Activated naive CD8-positive, alpha-beta T cell treated with anti-CD3 and anti-CD28 coated beads for 36 hours (primary cell): ENCODE results near the gene FOSB. TPM values are rescaled to one million over a fixed set of nuclear protein-coding genes. Genes with fewer than 3 reads are reported as not detected.

ENCODE experiments used
- DNase-seq: peaks from one replicate; pipeline ENCODE4 v3.0.0; 2021
- H3K27ac Mint-ChIP-seq: one replicate; pipeline ENCODE4 v1.8.0; 2022; ENCODE audit warnings: mild to moderate bottlenecking, moderate library complexity, mixed read lengths
- H3K27me3 Mint-ChIP-seq: one replicate; pipeline ENCODE4 v1.8.0; 2022; ENCODE audit warnings: mild to moderate bottlenecking, mixed read lengths
- H3K36me3 Mint-ChIP-seq: one replicate; pipeline ENCODE4 v1.8.0; 2021; ENCODE audit warnings: mild to moderate bottlenecking, mixed read lengths
- H3K4me1 Mint-ChIP-seq: one replicate; pipeline ENCODE4 v1.8.0; 2021; ENCODE audit warnings: mixed read lengths
- H3K4me3 Mint-ChIP-seq: one replicate; pipeline ENCODE4 v1.8.0; 2022; ENCODE audit warnings: mild to moderate bottlenecking, moderate library complexity, mixed read lengths
- H3K9me3 Mint-ChIP-seq: one replicate; pipeline ENCODE4 v1.8.0; 2022; ENCODE audit warnings: mixed read lengths
- total RNA-seq, 2 experiments: library from RNA; stranded (reverse); gene quantifications; one replicate each; pipeline ENCODE4 v1.2.3, GENCODE V29; 2021

Gene FOSB
- total RNA-seq, 2 experiments from 2014 or later = 9.7 to 10.5 TPM

GRCh38 chr19:45450012-45450333 is 17.8 kb upstream of the FOSB start:
- Mint-ChIP-seq H3K4me3 (peak overlapping the region; percentile 87), H3K27me3 (no peaks in the 10 kb centered on the region), H3K9me3 (no peaks in the 10 kb centered on the region), H3K36me3 (peaks cover 9% of the 10 kb centered on the region), H3K4me1 (peaks cover 30% of the 10 kb centered on the region), H3K27ac (peak overlapping the region; percentile 92)
- no peak for DNase-seq

DNA sequence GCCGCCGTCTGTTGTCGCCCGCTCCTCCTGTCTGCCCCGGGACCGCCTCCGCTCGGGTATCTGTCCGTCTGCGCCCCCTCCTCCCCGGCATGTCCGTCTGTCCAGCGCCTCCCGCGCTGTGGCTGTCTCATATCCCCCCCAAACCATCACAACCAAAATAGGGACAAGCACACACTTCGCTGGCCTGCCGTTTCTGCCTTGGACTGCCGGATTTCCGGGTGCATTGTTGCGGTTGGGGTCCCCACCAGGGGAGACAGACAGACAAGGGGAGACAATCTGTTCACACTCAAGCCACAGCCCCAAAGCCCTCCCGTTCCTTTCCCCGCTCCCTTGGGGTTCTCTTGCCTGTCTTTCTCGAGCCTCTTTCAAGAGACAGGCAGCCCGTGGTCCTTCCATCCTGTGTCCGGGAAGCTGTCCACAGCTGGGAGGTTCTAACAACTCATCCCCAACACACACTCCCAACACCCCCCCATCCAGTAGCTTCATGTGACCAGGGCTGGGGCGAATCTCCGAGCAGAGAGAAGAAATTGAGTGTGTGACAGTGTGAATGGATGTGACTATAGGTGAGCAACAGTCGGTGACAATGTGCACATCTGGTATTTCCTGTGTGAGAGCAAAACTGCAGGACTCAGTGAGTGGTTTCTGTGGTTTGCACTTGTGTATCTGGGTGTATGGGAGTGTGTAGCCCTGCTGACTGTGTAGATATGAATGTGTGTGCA is 16.5 kb upstream of the FOSB start:
- Mint-ChIP-seq H3K36me3 (peaks cover 7% of the 10 kb centered on the region), H3K9me3 (no peaks in the 10 kb centered on the region), H3K27me3 (no peaks in the 10 kb centered on the region), H3K4me1 (peaks cover 37% of the 10 kb centered on the region), H3K27ac (peak overlapping the region; percentile 86), H3K4me3 (peak overlapping the region; percentile 84)
- DNase-seq = peak; percentile 39

- peak overlapping the region; percentile 84 for H3K4me3 Mint-ChIP-seq
- no peak for DNase-seq
- H3K4me1 Mint-ChIP-seq = peaks cover 40% of the 10 kb centered on the region
Measured at GRCh38 chr19:45451850-45452387, 15.9 kb upstream of the FOSB start.

GRCh38 chr19:45455707-45456499 is 11.9 kb upstream of the FOSB start:
- peak overlapping the region; percentile 42 for H3K4me3 Mint-ChIP-seq
- peak overlapping the region; percentile 82 for H3K27ac Mint-ChIP-seq
- H3K4me1 Mint-ChIP-seq = peaks cover 25% of the 10 kb centered on the region
- peaks cover 4% of the 10 kb centered on the region for H3K27me3 Mint-ChIP-seq
- H3K36me3 Mint-ChIP-seq = no peaks in the 10 kb centered on the region
- H3K9me3 Mint-ChIP-seq = no peaks in the 10 kb centered on the region
- DNase-seq = peak; percentile 80

More at GRCh38 chr19:45451850-45452387, 15.9 kb upstream of the FOSB start:
- no peaks in the 10 kb centered on the region for H3K27me3 Mint-ChIP-seq
- no peaks in the 10 kb centered on the region for H3K9me3 Mint-ChIP-seq
- peak overlapping the region; percentile 86 for H3K27ac Mint-ChIP-seq
- H3K36me3 Mint-ChIP-seq = peaks cover 7% of the 10 kb centered on the region

DNA sequence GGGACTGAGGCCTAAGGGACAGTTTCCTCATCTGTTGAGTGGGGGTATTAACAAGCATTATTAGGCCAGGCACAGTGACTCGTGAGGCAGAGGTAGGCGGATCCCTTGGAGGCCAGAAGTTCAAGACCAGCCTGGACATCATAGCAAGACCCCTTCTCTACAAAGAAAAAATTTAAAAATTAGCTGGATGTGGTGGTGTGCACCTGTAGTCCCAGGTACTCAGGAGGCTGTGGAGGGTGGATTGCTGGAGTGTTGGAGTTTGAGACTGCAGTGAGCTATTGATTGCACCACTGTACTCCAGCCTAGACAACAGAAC is 11.3 kb upstream of the FOSB start:
- H3K9me3 Mint-ChIP-seq = no peaks in the 10 kb centered on the region
- H3K36me3 Mint-ChIP-seq = no peaks in the 10 kb centered on the region
- no peak for DNase-seq
- peaks cover 20% of the 10 kb centered on the region for H3K4me1 Mint-ChIP-seq
- no peak overlapping the region for H3K4me3 Mint-ChIP-seq
- peaks cover 4% of the 10 kb centered on the region for H3K27me3 Mint-ChIP-seq
- no peak overlapping the region for H3K27ac Mint-ChIP-seq

DNA sequence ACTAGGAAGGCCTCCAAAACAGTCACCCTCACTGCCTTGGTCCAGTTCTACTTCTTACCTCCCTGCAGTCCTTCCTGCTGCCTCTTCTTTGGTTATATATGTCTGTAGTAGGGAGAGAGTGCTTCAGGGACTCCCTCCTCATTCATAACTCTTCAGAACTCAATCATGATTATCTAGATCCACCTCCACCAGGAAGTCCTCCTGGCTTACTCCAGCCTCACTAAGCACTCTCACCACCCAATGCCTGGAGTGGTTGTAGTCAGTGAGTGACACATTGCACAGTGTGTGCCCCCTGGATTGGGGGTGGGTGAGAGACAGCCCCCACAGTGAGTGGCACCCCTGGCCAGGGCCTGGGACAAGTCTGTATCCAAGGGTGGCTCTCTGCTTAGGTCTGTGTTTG is 10.0 kb upstream of the FOSB start:
- H3K27ac Mint-ChIP-seq = no peak overlapping the region
- H3K36me3 Mint-ChIP-seq = no peaks in the 10 kb centered on the region
- H3K4me1 Mint-ChIP-seq = peaks cover 16% of the 10 kb centered on the region
- no peak for DNase-seq
- no peak overlapping the region for H3K4me3 Mint-ChIP-seq
- H3K9me3 Mint-ChIP-seq = no peaks in the 10 kb centered on the region
- H3K27me3 Mint-ChIP-seq = peaks cover 4% of the 10 kb centered on the region

DNA sequence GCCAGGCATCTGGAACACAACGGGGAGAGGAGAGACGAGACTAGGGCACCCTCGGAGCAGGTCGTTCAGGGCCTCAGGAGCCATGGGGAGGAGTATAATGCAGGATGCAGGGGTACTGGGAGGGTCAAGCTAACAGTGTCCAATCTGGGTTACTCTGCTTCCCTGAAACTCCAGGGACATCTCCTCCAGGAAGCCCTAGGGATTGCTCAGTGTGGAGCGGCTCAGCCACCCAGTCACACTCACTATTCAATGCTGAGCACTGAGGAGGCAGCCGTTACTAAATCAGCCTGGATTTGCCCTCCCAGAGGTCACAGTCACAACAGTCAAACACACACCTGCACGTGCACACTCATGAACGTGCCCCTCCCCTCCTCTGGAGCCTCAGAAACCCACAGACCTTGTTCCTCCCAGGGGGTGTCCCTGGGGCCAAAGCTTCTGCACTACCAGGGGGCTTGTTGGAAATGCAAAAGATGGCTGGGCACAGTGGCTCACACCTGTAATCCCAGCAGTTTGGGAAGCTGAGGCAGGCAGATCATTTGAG is 6.9 kb upstream of the FOSB start:
- no peaks in the 10 kb centered on the region for H3K9me3 Mint-ChIP-seq
- H3K27me3 Mint-ChIP-seq = peaks cover 9% of the 10 kb centered on the region
- H3K27ac Mint-ChIP-seq = no peak overlapping the region
- H3K36me3 Mint-ChIP-seq = no peaks in the 10 kb centered on the region
- no peak for DNase-seq
- no peak overlapping the region for H3K4me3 Mint-ChIP-seq
- peaks cover 7% of the 10 kb centered on the region for H3K4me1 Mint-ChIP-seq

- Mint-ChIP-seq H3K27me3 (peaks cover 9% of the 10 kb centered on the region), H3K4me3 (no peak overlapping the region), H3K9me3 (no peaks in the 10 kb centered on the region), H3K27ac (no peak overlapping the region), H3K4me1 (peaks cover 3% of the 10 kb centered on the region), H3K36me3 (no peaks in the 10 kb centered on the region)
- no peak for DNase-seq
Measured at GRCh38 chr19:45462174-45462573, 5.6 kb upstream of the FOSB start.

DNA sequence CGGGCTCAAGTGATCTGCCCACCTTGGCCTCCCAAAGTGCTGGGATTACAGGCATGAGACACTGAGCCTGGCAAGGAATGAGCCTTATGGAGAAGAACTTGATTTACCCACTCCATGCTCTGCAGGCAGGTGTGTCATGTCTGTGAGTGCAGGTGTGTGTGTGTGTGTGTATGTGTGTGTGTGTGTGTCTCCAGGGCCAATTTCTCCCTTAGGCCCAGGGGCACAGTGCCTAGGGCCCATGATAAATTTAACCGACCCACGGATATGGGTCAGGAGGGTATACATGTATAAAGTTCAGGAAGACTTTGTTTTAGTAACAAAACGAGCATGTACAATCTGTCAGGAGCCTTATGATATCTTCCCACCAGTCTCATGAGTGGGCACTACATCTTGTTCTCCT is 4.6 kb upstream of the FOSB start:
- DNase-seq = no peak
- peaks cover 9% of the 10 kb centered on the region for H3K27me3 Mint-ChIP-seq
- H3K9me3 Mint-ChIP-seq = no peaks in the 10 kb centered on the region
- no peak overlapping the region for H3K4me3 Mint-ChIP-seq
- no peak overlapping the region for H3K27ac Mint-ChIP-seq
- no peaks in the 10 kb centered on the region for H3K36me3 Mint-ChIP-seq
- H3K4me1 Mint-ChIP-seq = peaks cover 8% of the 10 kb centered on the region

DNA sequence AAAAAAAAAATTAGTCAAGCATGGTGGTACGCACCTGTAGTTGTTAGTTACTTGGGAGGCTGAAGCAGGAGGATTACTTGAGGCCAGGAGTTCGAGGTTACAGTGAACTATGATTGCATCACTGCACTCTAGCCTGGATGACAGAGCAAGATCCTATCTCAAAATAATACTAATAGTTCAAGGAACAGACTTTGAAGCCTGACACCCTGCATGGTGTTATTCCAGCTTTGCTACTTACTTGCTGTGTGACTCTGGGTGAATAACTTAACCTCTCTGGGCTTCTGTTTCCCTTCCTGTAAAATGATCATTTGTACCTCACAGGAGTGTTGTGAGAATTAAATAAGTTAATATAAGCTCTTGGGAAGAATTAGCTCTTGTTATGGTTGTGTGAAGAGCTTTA is 3.5 kb upstream of the FOSB start:
- peaks cover 10% of the 10 kb centered on the region for H3K4me1 Mint-ChIP-seq
- no peak overlapping the region for H3K4me3 Mint-ChIP-seq
- H3K27me3 Mint-ChIP-seq = peaks cover 9% of the 10 kb centered on the region
- DNase-seq = no peak
- no peaks in the 10 kb centered on the region for H3K36me3 Mint-ChIP-seq
- no peak overlapping the region for H3K27ac Mint-ChIP-seq
- no peaks in the 10 kb centered on the region for H3K9me3 Mint-ChIP-seq

- Mint-ChIP-seq H3K4me1 (peaks cover 14% of the 10 kb centered on the region), H3K36me3 (no peaks in the 10 kb centered on the region), H3K4me3 (no peak overlapping the region), H3K9me3 (no peaks in the 10 kb centered on the region), H3K27ac (no peak overlapping the region), H3K27me3 (peaks cover 9% of the 10 kb centered on the region)
- DNase-seq = no peak
Measured at GRCh38 chr19:45464852-45465441, 2.8 kb upstream of the FOSB start.

DNA sequence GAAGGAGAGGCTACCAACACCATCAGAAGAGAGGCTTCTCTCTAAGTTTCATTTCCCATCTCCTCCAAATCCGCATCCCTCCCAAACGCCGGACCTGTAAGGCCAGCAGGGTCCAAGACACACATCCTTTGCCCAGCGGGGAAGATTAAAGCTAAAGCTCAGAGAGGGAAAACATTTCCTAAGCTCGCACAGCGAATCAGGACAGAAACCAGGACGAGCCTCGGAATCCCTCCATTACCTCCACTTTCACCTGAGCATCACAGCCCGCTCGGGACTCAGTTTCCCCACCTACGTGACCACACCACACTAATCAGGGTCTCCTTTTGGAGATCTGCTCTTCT is 711 bp upstream of the FOSB start:
- H3K4me3 Mint-ChIP-seq = peak overlapping the region; percentile 89
- H3K36me3 Mint-ChIP-seq = peaks cover 8% of the 10 kb centered on the region
- H3K27ac Mint-ChIP-seq = peak overlapping the region; percentile 12
- no peak for DNase-seq
- no peaks in the 10 kb centered on the region for H3K9me3 Mint-ChIP-seq
- H3K4me1 Mint-ChIP-seq = peaks cover 28% of the 10 kb centered on the region
- peaks cover 6% of the 10 kb centered on the region for H3K27me3 Mint-ChIP-seq

DNA sequence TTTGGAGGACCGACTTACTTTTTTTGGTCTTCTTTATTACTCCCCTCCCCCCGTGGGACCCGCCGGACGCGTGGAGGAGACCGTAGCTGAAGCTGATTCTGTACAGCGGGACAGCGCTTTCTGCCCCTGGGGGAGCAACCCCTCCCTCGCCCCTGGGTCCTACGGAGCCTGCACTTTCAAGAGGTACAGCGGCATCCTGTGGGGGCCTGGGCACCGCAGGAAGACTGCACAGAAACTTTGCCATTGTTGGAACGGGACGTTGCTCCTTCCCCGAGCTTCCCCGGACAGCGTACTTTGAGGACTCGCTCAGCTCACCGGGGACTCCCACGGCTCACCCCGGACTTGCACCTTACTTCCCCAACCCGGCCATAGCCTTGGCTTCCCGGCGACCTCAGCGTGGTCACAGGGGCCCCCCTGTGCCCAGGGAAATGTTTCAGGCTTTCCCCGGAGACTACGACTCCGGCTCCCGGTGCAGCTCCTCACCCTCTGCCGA is 409 bp downstream of the FOSB start:
- peak; percentile 48 for DNase-seq
- Mint-ChIP-seq H3K36me3 (peaks cover 12% of the 10 kb centered on the region), H3K4me3 (peak overlapping the region; percentile 89), H3K9me3 (no peaks in the 10 kb centered on the region), H3K27ac (peak overlapping the region; percentile 88), H3K27me3 (peaks cover 14% of the 10 kb centered on the region), H3K4me1 (peaks cover 31% of the 10 kb centered on the region)

DNA sequence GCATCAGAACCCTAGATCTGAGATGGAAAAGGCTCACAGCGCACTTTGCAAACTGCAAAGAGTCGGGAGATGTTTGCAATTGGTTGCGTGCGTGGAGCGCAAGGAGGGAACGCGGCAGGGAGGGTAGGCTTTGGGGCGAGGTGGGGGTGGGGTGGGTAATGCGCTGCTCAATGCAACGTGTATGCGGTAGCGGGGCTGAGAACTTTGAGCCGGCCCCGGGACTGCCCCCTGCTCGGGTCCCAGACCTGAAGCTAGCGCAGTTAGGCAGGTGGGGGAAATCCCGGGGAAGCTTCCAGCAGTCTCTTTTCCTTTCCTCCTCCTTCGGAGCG is 971 bp downstream of the FOSB start:
- peak overlapping the region; percentile 89 for H3K4me3 Mint-ChIP-seq
- DNase-seq = no peak
- H3K27me3 Mint-ChIP-seq = peaks cover 14% of the 10 kb centered on the region
- peaks cover 12% of the 10 kb centered on the region for H3K36me3 Mint-ChIP-seq
- peak overlapping the region; percentile 88 for H3K27ac Mint-ChIP-seq
- H3K9me3 Mint-ChIP-seq = no peaks in the 10 kb centered on the region
- peaks cover 31% of the 10 kb centered on the region for H3K4me1 Mint-ChIP-seq
